ENCODE measurements around the gene ETS2.

The ETS2 gene

DNA sequence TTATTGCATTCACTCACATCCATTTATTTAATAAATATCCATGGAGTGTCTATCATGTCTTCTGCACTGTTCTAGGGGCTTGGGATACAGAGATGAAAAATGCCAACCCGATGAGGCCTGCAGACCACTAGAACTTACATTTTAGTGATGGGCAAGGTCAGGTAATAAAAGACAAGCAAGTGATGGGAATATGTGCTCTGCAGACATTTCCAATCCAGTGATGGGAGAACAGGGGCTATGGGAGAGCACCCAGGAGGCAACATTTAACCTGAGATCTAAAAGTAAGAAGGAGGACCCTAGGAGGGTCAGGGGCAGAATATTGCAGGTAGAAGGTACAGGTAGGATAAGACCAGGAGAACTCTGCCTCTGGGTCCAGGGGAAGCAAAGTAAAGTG lies 53.1 kb downstream of the ETS2 start:
- DNase-seq (ENCODE audit: low read depth, low spot score) = no peak

DNA sequence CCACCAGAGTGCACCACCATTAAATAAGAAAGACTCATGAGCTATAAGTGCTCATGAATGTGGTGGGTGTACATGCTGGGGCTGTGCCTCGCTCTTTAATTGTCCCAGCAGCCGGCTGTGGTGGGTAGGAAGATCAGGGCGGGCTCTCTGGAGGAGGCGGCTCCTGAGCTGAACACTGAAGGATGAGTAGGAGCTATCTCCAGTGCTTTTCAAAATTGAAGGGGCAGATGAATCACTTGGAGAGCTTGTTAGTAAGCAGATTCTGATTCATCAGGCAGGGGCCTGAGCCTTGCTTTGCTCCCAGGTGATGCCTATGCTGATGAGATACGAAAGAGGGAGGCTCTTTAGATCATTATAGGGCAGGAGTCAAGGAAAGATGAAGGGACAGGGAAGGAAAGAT lies 54.1 kb downstream of the ETS2 start:
- DNase-seq (ENCODE audit: low read depth, low spot score) = no peak

DNA sequence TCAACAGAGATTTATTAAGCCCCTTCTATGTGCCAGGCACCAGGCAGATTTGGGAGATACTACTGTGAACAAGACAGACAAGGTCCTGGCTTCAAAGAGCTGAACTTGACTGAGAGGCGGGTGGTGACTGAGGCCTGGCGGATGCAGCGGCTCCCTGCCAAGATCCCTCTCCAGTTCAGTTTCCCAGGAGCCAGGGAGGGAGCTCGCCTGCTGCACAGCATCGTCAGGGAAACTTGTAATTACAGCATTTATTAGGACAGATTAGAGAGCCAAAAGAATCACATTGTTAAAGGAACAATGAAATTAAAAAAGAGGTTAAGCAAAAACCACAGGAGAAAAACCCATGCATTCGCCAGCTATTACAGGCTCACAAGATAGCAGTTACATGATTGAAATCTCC lies 55.3 kb downstream of the ETS2 start:
- no peak for DNase-seq (ENCODE audit: low read depth, low spot score)

DNA sequence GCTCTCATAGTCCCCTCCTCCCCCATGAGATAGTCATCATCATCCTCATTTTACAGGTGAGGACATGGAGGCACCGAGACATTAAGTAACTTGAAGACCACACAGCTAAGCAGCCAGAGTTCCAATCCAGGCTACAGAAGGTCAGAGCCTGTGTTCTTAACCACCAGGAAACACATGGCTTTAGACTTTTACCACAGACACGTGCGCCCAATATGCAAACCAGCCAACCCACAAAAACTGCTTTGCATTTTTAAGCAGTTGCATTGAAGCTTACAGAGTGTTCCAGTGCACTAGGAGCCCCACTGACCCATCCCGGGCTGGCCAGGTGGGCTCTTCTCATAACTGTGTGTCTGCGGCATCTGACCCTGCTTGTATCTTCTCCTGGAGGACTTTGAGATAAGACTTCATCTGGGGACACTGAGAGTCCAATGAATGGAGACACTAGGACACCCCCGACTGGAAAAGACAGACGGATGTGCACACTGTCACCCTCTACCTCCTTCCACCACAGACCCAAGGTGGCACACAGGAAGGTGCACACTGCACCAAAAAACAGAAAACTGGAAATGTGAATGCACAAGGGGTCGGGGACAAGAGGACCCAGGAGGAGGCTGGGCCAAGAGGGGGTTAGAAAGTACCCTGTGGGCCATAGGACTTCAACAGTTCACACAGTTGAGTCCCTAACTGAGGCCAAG lies 56.4 kb downstream of the ETS2 start:
- no peak for DNase-seq (ENCODE audit: low read depth, low spot score)

DNA sequence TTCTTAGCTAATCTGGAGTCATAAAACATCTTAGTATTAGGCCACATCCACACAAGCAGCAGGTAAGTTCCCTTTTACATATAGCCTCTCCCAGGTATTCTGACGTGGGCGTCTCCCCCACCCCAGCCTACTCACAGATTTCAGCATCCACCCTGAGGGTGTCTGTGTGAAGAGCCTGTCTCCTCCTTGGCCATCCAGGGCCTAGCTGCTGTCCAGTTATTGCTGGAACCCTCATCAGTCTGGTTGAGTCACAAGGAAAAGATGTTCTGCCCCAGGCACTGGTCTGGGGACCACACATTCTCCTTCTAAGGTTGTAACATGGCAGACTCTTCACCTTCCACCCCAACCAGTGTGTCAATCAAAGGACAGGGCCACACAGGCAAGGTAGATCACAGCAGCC lies 57.6 kb downstream of the ETS2 start:
- no peak for DNase-seq (ENCODE audit: low read depth, low spot score)

DNA sequence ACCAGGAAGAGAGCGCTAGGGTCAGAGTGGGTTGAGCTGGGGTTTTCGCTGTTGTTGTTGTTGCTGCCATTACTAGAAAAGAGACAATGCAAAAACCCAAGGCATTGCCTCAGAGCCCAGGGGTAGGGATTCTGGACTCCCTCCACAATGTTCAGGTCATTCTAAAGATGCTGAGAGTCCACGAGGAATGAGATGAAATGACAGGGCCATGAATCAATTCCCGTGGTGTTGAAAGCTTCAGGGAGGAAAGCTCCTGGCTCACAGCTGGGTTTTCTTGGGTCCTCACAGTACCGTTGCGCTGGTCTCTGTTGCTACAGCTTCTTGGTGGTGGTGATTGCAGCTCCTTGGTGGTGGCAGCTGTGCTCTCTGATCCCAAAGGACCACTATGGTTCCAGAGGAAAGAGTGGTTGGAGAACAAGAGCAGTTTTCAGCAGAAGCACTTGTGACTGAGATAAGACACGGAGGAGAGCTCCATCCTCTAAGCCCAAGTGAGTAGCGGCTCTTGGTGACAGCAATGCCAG lies 58.2 kb downstream of the ETS2 start:
- no peak for DNase-seq (ENCODE audit: low read depth, low spot score)

DNA sequence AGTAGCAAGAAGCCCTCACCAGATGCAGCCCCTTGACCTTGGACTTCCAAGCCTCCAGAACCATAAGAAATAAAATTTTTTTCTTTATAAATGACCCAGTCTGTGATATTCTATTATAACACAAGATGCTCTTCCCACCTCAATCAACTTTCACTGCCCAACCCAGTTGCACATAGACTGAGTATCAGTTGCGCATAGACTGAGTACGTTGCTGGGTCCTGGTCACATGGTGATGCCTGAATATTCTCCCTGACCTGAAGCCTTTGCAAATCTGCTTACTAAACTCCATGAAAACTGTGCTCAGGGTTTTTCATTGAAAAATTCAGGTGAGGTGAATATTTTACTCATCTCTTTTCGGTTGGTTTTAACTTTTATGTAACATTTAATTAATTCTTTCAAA lies 59.2 kb downstream of the ETS2 start:
- no peak for DNase-seq (ENCODE audit: low read depth, low spot score)

DNA sequence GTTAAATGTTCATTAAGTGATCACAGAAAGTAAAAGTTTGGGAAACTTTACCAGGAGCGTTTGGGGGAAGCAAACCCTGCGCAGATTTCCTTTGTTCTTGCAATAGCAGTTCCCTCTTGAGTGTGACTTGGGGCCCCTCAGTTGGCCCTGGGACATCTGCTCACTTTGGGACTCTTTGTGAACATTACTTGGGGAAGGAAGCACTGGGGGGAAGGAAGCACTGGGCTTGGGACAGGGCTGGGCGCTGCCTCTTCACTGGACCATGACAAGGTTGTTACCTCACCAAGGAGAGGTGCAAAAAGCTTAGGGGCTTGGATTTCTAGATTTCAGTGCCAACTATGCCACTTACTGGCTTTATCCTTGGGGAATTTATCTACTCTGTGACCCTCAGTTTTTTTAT lies 63.5 kb downstream of the ETS2 start:
- no peak for DNase-seq (ENCODE audit: low read depth, low spot score)

DNA sequence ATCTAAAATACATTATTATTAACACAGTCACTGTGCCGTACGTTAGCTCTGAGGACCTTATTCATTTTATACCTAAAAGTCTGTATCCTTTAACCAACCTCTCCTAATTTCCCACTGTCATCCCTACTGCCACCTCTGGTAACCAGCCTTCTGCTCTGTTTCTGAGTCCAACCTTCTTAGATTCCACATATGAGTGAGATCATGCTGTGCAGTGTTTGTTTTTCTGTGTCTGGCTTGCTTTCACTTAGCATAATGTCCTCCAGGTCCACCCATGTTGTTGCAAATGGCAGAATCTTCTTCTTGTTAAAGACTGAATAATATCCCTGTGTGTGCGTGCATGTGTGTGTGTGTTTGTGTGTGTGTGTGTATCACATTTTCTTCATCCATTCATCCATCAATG lies 64.2 kb downstream of the ETS2 start:
- no peak for DNase-seq (ENCODE audit: low read depth, low spot score)
